Measurements from ENCODE around the gene MIEF1. TPM values are rescaled to one million over a fixed set of nuclear protein-coding genes. Genes with fewer than 3 reads are reported as not detected.

The MIEF1 gene
- total RNA-seq, 1 experiment from 2014 or later = 29.9 TPM

DNA sequence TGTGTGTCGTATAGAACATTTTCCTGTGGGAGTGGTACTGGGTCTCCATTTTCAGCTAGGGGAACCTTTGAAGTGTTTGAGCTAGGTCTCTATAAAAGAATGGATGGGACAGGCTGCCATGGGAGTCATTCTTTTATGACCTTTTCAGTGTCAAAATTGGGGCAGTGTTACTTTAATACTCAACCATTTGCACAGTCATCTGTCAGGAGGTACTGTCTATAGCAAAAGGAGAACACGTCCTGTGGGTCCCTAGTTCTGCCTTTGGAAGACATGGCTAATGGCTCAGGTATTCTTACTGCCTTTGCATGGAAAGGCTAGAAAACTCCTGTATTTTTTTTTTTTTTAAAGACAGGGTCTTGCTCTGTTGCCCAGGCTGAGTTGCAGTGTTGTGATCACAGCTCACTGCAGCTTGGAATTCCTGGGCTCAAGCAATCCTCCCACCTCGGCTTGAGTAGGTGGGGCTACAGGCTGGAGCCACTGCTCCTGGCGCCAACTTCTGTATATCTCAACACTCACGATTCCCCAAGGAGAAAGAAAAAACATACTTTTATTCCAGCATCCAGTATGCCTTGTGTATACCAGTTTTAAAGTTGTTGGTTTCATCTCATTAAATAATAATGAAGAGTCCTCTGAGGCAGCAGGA lies 16.2 kb downstream of the MIEF1 start:
- ChIA-PET POLR2A (interaction anchor here (0.7 kb wide), 1 partner anchor 311 kb away, joined by 3 read pairs; no protein-coding TSS in a partner anchor), CTCF (no interaction called here)
- Histone ChIP-seq H3K4me3 (ENCODE audit: low read depth in 2 of 2, low read length in 2 of 2) (no peak overlapping the region; a peak in 1 of 4 replicates), H3K4me1 (ENCODE audit: control insufficient read depth, insufficient read depth, low read length) (peaks cover 14% of the 10 kb centered on the region), H3K9me3 (ENCODE audit: control insufficient read depth, insufficient read depth, low read depth, low read length) (no peaks in the 10 kb centered on the region), H3K27ac (ENCODE audit: low read length) (peak overlapping the region; percentile 95), H3K36me3 (ENCODE audit: control insufficient read depth, insufficient read depth, low read length) (peaks cover 16% of the 10 kb centered on the region), H3K27me3 (ENCODE audit: control insufficient read depth, insufficient read depth, low read length) (no peaks in the 10 kb centered on the region)
- DNase-seq (ENCODE audit: low read depth, low spot score) = no peak
- TF ChIP-seq SIN3A (IDR thresholded peaks at IDR 0.05; ENCODE audit: borderline replicate concordance, insufficient read depth, low read depth, low read length) (no peak), TCF7L2 (IDR thresholded peaks at IDR 0.05; ENCODE audit: low read depth, low read length) (no peak), POLR2AphosphoS5 (IDR thresholded peaks at IDR 0.05; ENCODE audit: low read depth, low read length) (no peak; the same call in 1 of the 2 replicates)
- TF ChIP-seq, protein P1, sequence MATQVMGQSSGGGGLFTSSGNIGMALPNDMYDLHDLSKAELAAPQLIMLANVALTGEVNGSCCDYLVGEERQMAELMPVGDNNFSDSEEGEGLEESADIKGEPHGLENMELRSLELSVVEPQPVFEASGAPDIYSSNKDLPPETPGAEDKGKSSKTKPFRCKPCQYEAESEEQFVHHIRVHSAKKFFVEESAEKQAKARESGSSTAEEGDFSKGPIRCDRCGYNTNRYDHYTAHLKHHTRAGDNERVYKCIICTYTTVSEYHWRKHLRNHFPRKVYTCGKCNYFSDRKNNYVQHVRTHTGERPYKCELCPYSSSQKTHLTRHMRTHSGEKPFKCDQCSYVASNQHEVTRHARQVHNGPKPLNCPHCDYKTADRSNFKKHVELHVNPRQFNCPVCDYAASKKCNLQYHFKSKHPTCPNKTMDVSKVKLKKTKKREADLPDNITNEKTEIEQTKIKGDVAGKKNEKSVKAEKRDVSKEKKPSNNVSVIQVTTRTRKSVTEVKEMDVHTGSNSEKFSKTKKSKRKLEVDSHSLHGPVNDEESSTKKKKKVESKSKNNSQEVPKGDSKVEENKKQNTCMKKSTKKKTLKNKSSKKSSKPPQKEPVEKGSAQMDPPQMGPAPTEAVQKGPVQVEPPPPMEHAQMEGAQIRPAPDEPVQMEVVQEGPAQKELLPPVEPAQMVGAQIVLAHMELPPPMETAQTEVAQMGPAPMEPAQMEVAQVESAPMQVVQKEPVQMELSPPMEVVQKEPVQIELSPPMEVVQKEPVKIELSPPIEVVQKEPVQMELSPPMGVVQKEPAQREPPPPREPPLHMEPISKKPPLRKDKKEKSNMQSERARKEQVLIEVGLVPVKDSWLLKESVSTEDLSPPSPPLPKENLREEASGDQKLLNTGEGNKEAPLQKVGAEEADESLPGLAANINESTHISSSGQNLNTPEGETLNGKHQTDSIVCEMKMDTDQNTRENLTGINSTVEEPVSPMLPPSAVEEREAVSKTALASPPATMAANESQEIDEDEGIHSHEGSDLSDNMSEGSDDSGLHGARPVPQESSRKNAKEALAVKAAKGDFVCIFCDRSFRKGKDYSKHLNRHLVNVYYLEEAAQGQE (IDR thresholded peaks at IDR 0.05; ENCODE audit: insufficient read depth in 1 of 2, low read depth in 2 of 2, low read length in 1 of 2) = no peak
- TF ChIP-seq, protein P2, sequence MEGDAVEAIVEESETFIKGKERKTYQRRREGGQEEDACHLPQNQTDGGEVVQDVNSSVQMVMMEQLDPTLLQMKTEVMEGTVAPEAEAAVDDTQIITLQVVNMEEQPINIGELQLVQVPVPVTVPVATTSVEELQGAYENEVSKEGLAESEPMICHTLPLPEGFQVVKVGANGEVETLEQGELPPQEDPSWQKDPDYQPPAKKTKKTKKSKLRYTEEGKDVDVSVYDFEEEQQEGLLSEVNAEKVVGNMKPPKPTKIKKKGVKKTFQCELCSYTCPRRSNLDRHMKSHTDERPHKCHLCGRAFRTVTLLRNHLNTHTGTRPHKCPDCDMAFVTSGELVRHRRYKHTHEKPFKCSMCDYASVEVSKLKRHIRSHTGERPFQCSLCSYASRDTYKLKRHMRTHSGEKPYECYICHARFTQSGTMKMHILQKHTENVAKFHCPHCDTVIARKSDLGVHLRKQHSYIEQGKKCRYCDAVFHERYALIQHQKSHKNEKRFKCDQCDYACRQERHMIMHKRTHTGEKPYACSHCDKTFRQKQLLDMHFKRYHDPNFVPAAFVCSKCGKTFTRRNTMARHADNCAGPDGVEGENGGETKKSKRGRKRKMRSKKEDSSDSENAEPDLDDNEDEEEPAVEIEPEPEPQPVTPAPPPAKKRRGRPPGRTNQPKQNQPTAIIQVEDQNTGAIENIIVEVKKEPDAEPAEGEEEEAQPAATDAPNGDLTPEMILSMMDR (IDR thresholded peaks at IDR 0.05) = no peak
- in situ Hi-C loops (cut with HindIII; ENCODE audit: low pct_unique_long_range_greater_than_20kb, low sequenced_read_pairs) = no loop called here
- intact Hi-C loops (cut with micrococcal nuclease; ENCODE audit: unreplicated experiment) = no loop called here
- BruUV-seq (replicated peaks) = no TSS peak
- no peak for ATAC-seq

DNA sequence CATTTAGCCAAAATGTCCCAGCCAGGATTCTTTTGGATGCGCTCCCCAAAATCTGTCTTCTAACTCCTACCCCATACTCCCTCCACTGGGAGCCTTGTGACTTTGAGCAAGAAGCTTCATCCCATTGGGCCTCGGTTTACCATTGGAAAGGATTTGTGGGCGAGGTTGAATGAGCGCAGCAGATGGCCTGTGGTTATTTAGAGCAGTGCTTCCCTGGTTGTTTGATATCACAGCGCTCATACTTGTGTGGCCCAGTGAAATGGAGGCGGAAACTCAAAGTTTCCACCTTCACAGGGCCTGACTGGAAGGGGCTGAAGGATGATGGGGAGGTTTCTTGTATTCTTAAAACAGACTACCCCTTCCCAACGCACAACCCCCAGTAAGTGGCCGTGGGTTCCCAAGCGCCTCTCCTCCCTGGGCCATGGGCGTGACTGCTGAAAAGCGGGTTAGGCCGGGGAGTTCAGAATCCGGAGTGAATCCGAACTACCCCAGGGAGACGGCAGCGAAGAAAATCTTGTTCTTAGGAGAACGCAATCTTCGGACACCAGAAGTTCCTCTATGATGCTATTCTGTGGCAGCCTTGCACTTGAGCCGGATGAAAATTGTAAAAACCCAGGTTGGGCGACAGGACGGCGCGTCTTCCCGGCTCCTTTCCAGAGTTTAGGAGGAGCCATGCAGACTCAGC lies 17.0 kb downstream of the MIEF1 start:
- Histone ChIP-seq H3K9me3 (ENCODE audit: control insufficient read depth, insufficient read depth, low read depth, low read length) (no peaks in the 10 kb centered on the region), H3K4me3 (ENCODE audit: low read depth in 2 of 2, low read length in 2 of 2) (peak overlapping the region; percentile 75 to 84), H3K36me3 (ENCODE audit: control insufficient read depth, insufficient read depth, low read length) (peaks cover 16% of the 10 kb centered on the region), H3K4me1 (ENCODE audit: control insufficient read depth, insufficient read depth, low read length) (peaks cover 14% of the 10 kb centered on the region), H3K27ac (ENCODE audit: low read length) (peak overlapping the region; percentile 95), H3K27me3 (ENCODE audit: control insufficient read depth, insufficient read depth, low read length) (no peaks in the 10 kb centered on the region)
- DNase-seq (ENCODE audit: low read depth, low spot score) (no peak), ATAC-seq (no peak)
- in situ Hi-C loops (cut with HindIII; ENCODE audit: low pct_unique_long_range_greater_than_20kb, low sequenced_read_pairs) (no loop called here), intact Hi-C loops (cut with micrococcal nuclease; ENCODE audit: unreplicated experiment) (no loop called here)
- BruUV-seq (replicated peaks) = no TSS peak
- TF ChIP-seq, protein P2 (IDR thresholded peaks at IDR 0.05) = no peak
- TF ChIP-seq TCF7L2 (IDR thresholded peaks at IDR 0.05; ENCODE audit: low read depth, low read length) (no peak), POLR2AphosphoS5 (IDR thresholded peaks at IDR 0.05; ENCODE audit: low read depth, low read length) (no peak), SIN3A (IDR thresholded peaks at IDR 0.05; ENCODE audit: borderline replicate concordance, insufficient read depth, low read depth, low read length) (no peak)
- TF ChIP-seq, protein P1 (IDR thresholded peaks at IDR 0.05; ENCODE audit: insufficient read depth in 1 of 2, low read depth in 2 of 2, low read length in 1 of 2) = no peak
- POLR2A ChIA-PET = interaction anchor here (0.7 to 1.0 kb wide), 3 partner anchors 10 to 310 kb away, joined by 3 to 8 read pairs (median 4); no protein-coding TSS in a partner anchor
- CTCF ChIA-PET = interaction anchor here (1.0 kb wide), 1 partner anchor 506 kb away, joined by 3 read pairs; no protein-coding TSS in a partner anchor

Data from Panc1 (cell line).